GM21515 (cell line): ENCODE data around the gene NENF.
"Not testable (repeated sequence)": the region's sequence is repeated elsewhere in the genome, so short reads cannot be mapped to it uniquely, and the experiment has no call there.

Experiments used
- ATAC-seq: cut with Tn5 transposase; IDR thresholded peaks from one replicate; pipeline ENCODE4 v1.9.1; 2021; ENCODE audit not compliant: unreplicated experiment

NENF gene

GRCh38 chr1:212478467-212479025 is 45.8 kb downstream of the NENF start:
- no peak for ATAC-seq

GRCh38 chr1:212479188-212479587 is 46.5 kb downstream of the NENF start:
- ATAC-seq: no peak

DNA sequence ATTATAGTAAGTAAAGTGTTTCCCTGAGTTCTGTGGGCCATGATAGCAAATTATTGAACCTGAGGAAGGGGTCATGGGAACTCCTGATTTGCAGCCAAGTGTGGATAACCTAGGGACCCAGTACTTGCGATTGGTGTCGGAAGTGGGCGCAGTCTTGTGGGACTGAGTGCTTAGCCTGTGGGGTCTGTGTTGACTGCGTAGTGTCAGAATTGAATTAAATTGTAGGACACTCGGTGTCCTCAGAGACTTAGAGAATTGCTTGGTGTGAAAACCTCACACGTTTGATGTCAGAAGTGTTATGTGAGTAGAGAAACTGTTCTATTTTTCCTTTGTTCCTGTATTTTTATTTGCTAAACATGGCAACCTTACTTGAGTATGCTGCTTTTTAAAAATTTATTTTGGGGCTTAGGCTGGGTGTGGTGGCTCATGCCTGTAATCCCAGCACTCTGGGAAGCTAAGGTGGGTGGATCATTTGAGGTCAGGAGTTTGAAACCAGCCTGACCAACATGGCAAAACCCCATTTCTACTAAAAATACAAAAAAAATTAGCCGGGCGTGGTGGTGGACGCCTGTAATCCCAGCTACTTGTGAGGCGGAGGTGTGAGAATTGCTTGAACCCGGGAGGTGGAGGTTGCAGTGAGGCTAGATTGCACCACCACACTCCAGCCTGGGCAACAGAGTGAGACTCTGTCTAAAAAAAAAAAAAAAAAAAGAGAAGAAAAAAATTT is 48.2 kb downstream of the NENF start:
- ATAC-seq: not testable (repeated sequence)

- no peak for ATAC-seq
Measured at GRCh38 chr1:212481438-212481767, 48.7 kb downstream of the NENF start.

- ATAC-seq: no peak
Measured at GRCh38 chr1:212482006-212482636, 49.4 kb downstream of the NENF start.

GRCh38 chr1:212482637-212483441 is 50.1 kb downstream of the NENF start:
- no peak for ATAC-seq

- ATAC-seq: no peak
Measured at GRCh38 chr1:212484701-212485570, 52.2 kb downstream of the NENF start.

DNA sequence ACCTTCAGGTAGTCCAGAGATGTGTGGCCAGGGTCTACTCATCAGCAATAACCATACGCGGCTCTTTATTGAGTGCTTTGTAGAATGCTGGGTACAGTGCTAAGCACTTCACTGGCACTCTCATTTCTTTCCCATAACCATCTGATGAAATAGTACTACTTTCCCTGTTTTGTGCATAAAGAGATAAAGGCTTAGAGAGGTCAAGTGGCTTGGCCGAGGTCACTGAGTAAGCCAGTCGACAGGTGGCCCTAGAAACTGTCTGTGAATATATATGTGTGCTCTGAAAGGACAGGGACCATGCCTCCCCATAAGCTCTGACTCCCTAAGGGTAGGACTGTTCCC is 52.8 kb downstream of the NENF start:
- ATAC-seq: no peak

GRCh38 chr1:212485913-212486618 is 53.3 kb downstream of the NENF start:
- no peak for ATAC-seq

DNA sequence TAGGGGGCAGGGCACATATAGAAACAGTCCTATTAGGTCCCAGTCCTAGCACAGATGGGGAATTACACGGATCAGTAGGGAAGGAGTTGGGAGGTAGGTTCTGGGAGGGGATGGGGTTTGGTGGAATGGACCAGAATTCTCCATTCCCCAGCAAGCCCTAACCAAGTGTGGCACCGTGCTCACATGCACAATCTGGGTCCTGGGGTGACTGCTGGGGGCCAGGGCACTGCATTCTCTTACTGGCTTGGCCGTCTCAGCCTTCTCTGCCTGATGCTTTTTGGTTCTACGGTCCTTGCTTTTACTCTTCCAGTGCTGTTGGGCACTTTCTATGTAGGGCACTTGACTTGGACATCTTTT is 53.9 kb downstream of the NENF start:
- ATAC-seq: no peak

- ATAC-seq: no peak
Measured at GRCh38 chr1:212487286-212487685, 54.6 kb downstream of the NENF start.

- no peak for ATAC-seq
Measured at GRCh38 chr1:212487774-212488435, 55.2 kb downstream of the NENF start.

- peak; percentile 79 for ATAC-seq
Measured at GRCh38 chr1:212488436-212489283, 55.9 kb downstream of the NENF start.

- ATAC-seq: no peak
Measured at GRCh38 chr1:212489284-212489859, 56.7 kb downstream of the NENF start.

DNA sequence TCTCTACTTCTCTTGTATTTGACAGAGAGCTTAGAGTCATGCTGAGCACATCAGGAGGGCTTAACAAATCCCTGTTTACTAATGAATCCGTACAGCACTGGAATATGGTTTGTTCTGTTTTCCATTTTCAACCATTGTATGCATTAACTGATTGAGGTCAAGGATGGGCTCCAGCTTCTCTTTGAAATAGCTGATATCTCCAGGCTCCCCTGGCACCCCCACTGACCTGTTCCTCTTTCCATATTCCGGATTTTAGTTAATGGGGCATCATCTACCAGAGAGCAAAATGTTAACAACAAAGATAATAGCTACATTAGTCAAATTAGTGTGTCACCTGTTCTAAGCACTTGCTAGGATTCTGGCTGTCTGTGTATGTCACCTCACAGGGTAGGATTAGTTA is 57.6 kb downstream of the NENF start:
- no peak for ATAC-seq

- no peak for ATAC-seq
Measured at GRCh38 chr1:212491454-212491853, 58.7 kb downstream of the NENF start.
